Fibroblast of upper back skin (primary cell): ENCODE measurements around the gene MAP4K1.

ENCODE experiments used
- DNase-seq: peaks from one replicate; pipeline ENCODE4 v3.0.0-alpha.2; 2013

The MAP4K1 gene

GRCh38 chr19:38617764-38618589, at the start of gene MAP4K1:
Gene MAP4K1 (minus strand): TSS chr19:38617953. CDS start chr19:38617895, 58 bp downstream.
- no peak for DNase-seq

- peak; percentile 84 for DNase-seq
Measured at GRCh38 chr19:38666663-38667511, 49.1 kb upstream of the MAP4K1 start.

- DNase-seq = peak; percentile 95
Measured at GRCh38 chr19:38665950-38666662, 48.4 kb upstream of the MAP4K1 start.

- no peak for DNase-seq
Measured at GRCh38 chr19:38665219-38665931, 47.6 kb upstream of the MAP4K1 start.

- no peak for DNase-seq
Measured at GRCh38 chr19:38664503-38665211, 46.9 kb upstream of the MAP4K1 start.

GRCh38 chr19:38663957-38664502, 46.3 kb upstream of the MAP4K1 start:
- no peak for DNase-seq

- DNase-seq = no peak
Measured at GRCh38 chr19:38663156-38663651, 45.5 kb upstream of the MAP4K1 start.

GRCh38 chr19:38662537-38663155, 44.9 kb upstream of the MAP4K1 start:
- DNase-seq = no peak

- DNase-seq = no peak
Measured at GRCh38 chr19:38661996-38662395, 44.2 kb upstream of the MAP4K1 start.

GRCh38 chr19:38661136-38661535, 43.4 kb upstream of the MAP4K1 start:
- peak; percentile 59 for DNase-seq

GRCh38 chr19:38660724-38661123, 43.0 kb upstream of the MAP4K1 start:
- DNase-seq = no peak

- DNase-seq = peak; percentile 100
Measured at GRCh38 chr19:38658462-38659306, 40.9 kb upstream of the MAP4K1 start.

GRCh38 chr19:38657633-38658222, 40.0 kb upstream of the MAP4K1 start:
- DNase-seq = peak; percentile 80

- DNase-seq = peak; percentile 73
Measured at GRCh38 chr19:38656171-38656981, 38.6 kb upstream of the MAP4K1 start.

- DNase-seq = no peak
Measured at GRCh38 chr19:38655148-38655824, 37.5 kb upstream of the MAP4K1 start.

GRCh38 chr19:38654628-38655055, 36.9 kb upstream of the MAP4K1 start:
- DNase-seq = no peak

GRCh38 chr19:38653028-38653571, 35.3 kb upstream of the MAP4K1 start:
- peak; percentile 41 for DNase-seq
